GM21825 (cell line): ENCODE measurements around the gene B4GALT1.

Experiments used
- ATAC-seq: cut with Tn5 transposase; IDR thresholded peaks from one replicate; pipeline ENCODE4 v1.9.1; 2021; ENCODE audit warnings: mild to moderate bottlenecking, moderate library complexity; ENCODE audit not compliant: unreplicated experiment

The B4GALT1 gene

GRCh38 chr9:33142535-33142934, 24.6 kb downstream of the B4GALT1 start:
- peak; percentile 40 for ATAC-seq

- peak; percentile 30 for ATAC-seq
Observed at GRCh38 chr9:33140401-33141360, 26.5 kb downstream of the B4GALT1 start.

GRCh38 chr9:33139421-33140228, 27.5 kb downstream of the B4GALT1 start:
- no peak for ATAC-seq

GRCh38 chr9:33138768-33139167, 28.4 kb downstream of the B4GALT1 start:
- ATAC-seq: no peak

GRCh38 chr9:33137781-33138264, 29.3 kb downstream of the B4GALT1 start:
- no peak for ATAC-seq

GRCh38 chr9:33136721-33137670, 30.1 kb downstream of the B4GALT1 start:
- ATAC-seq: no peak

- ATAC-seq: no peak
Observed at GRCh38 chr9:33135470-33135958, 31.6 kb downstream of the B4GALT1 start.

- no peak for ATAC-seq
Observed at GRCh38 chr9:33135031-33135461, 32.1 kb downstream of the B4GALT1 start.

- ATAC-seq: no peak
Observed at GRCh38 chr9:33133186-33133585, 34.0 kb downstream of the B4GALT1 start.

- ATAC-seq: no peak
Observed at GRCh38 chr9:33131790-33132772, 35.1 kb downstream of the B4GALT1 start.

GRCh38 chr9:33130961-33131789, 36.0 kb downstream of the B4GALT1 start:
- ATAC-seq: no peak

- peak; percentile 73 for ATAC-seq
Observed at GRCh38 chr9:33129886-33130881, 37.0 kb downstream of the B4GALT1 start.

GRCh38 chr9:33129251-33129885, 37.8 kb downstream of the B4GALT1 start:
- no peak for ATAC-seq

- ATAC-seq: no peak
Observed at GRCh38 chr9:33128570-33128969, 38.6 kb downstream of the B4GALT1 start.

- no peak for ATAC-seq
Observed at GRCh38 chr9:33127881-33128280, 39.3 kb downstream of the B4GALT1 start.
